GM15510 (cell line): ENCODE data around the gene MRPL3.

Experiments used
- POLR2A ChIP-seq: IDR thresholded peaks from 3 replicates; pipeline ENCODE4 v1.6.1; 2011; ENCODE audit warnings: borderline replicate concordance; ENCODE audit not compliant: insufficient read length; ENCODE audit errors: extremely low read depth

The MRPL3 gene

GRCh38 chr3:131458653-131459052 lies 44.1 kb downstream of the MRPL3 start:
- no peak for TF ChIP-seq POLR2A

GRCh38 chr3:131457220-131457619 lies 45.6 kb downstream of the MRPL3 start:
- no peak for TF ChIP-seq POLR2A

DNA sequence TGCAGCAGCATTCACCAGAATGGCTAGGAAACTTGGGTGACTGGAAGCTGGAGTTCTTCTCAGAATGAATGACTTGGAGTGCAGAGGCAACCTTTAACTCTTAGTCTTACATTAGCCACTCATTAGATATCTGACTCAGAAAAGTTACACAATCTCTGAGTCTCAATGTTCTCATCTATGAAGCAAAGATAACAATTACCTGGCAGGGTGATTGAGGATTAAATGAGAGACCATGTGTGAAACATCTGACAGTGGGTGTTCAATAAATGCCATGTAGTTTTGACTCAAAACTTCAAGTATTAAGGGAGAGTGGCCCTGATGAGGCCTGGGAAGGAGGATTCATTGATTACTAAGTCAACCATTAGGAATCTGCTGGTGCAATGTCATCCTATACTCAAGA lies 48.3 kb downstream of the MRPL3 start:
- no peak for TF ChIP-seq POLR2A

- no peak for TF ChIP-seq POLR2A
Observed at GRCh38 chr3:131453533-131453932, 49.2 kb downstream of the MRPL3 start.

GRCh38 chr3:131447349-131447748 lies 55.4 kb downstream of the MRPL3 start:
- no peak for TF ChIP-seq POLR2A

GRCh38 chr3:131444180-131444579 lies 58.6 kb downstream of the MRPL3 start:
- TF ChIP-seq POLR2A: no peak

GRCh38 chr3:131439084-131439483 lies 63.7 kb downstream of the MRPL3 start:
- TF ChIP-seq POLR2A: no peak

- no peak for TF ChIP-seq POLR2A
Observed at GRCh38 chr3:131435000-131435399, 67.8 kb downstream of the MRPL3 start.

DNA sequence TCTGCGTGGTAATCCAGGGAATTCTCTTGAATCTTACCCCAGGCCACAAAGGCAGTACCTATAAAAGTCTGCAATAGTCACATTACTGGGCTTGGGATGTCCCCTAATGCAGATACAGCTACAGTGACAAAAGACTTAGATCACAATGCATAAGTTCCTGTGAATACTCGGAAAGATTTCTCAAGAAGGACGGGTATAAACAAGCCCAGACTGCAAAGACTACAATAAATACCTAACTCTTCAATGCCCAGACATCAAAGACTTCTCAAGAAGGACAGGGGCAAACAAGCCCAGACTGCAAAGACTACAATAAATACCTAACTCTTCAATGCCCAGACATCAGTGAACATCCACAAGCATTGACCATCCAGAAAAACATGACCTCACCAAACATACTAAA lies 70.3 kb downstream of the MRPL3 start:
- TF ChIP-seq POLR2A: no peak

DNA sequence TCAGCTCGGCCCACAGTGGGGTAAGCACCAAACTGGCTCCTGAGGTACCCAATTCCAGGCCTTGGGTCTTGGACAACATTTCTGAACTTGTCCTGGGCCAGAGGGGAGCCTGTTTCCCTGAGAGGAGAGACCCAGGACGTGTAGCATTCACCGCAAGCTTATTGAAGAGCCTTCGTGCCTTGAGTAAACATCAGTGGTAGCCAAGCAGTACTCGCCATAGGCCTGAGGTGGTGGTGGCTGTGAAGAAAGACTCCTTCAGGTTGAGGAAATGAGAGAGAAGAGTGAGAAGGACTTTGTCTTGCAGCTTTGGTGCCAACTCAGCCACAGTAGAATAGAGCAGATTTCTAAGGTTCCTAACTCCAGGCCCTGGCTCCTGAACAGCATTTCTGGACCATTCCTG lies 71.0 kb downstream of the MRPL3 start:
- no peak for TF ChIP-seq POLR2A

DNA sequence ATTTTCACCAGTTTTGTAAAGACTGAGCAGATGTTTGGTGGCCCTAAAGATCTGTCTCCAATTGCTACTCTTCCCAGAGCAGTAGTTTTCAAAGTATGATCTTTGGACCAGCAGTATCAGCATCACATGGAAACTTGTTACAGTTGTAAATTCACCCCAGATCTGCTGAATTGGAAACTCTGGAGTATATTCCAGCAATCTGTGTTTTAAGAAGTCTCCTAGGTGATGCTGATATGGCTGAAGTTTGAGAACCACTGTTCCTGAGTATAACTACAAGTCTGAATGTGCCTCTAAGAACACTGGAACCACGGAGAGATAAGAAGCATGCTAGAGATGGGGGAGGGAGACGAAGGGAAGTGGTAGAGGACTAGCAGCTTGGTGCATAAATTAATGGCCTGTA lies 75.5 kb downstream of the MRPL3 start:
- no peak for TF ChIP-seq POLR2A

GRCh38 chr3:131421957-131422498 lies 80.7 kb downstream of the MRPL3 start:
- TF ChIP-seq POLR2A: no peak

GRCh38 chr3:131421301-131421700 lies 81.5 kb downstream of the MRPL3 start:
- no peak for TF ChIP-seq POLR2A

- no peak for TF ChIP-seq POLR2A
Observed at GRCh38 chr3:131417751-131418150, 85.0 kb downstream of the MRPL3 start.
